ENCODE measurements around the gene ERMAP. TPM values are rescaled to one million over a fixed set of nuclear protein-coding genes. Genes with fewer than 3 reads are reported as not detected.

The ERMAP gene
- total and polyA plus RNA-seq, 9 of the 15 experiments (the other 6 are each of a cell fraction or from before 2014, with no cell fraction given) = 8.0 to 31.4 (median 22.5) TPM

DNA sequence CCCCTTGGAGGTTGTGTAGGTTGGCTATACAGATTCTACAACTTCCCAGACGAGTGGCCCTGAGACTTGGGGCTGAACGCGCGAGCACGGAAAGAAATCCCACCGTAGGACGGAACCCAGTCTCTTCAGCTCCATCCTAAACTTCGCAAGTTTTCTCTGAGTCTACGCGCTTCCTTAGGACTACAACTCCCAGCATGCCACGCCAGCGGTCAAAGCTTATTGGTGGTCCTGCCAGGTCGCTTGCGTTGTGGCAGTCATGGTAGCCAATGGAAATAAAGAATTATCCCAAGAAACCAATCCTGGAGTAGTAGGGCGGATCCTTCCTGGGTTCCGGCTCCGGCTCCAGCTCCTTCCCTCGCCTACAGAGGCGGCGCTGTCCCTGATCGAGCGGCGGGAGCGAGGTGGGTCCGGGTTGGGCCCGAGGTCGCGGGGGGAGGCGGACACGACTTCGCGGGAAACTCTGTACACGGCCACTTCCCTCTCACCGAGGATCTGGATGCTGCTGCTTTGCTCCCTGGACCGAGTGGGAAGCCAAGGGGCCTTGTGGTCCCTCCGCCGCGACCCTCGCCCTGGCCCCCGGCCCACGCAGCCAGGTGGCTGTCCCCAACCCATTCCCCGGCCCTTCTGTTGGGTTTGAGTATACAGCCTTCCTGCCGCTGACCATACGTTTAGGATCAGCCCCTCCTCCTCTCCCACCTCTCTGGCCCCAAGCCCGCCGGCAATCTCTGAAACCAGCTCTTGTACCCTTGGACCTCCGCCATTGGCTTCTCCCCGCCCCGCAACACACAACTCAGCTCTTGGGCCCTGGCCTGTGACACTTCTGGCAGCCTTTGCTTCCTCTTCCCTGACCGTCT lies 29.6 kb downstream of the ERMAP start, which contains the start of gene ZNF691 (continued):
- TF ChIP-seq, protein P1, sequence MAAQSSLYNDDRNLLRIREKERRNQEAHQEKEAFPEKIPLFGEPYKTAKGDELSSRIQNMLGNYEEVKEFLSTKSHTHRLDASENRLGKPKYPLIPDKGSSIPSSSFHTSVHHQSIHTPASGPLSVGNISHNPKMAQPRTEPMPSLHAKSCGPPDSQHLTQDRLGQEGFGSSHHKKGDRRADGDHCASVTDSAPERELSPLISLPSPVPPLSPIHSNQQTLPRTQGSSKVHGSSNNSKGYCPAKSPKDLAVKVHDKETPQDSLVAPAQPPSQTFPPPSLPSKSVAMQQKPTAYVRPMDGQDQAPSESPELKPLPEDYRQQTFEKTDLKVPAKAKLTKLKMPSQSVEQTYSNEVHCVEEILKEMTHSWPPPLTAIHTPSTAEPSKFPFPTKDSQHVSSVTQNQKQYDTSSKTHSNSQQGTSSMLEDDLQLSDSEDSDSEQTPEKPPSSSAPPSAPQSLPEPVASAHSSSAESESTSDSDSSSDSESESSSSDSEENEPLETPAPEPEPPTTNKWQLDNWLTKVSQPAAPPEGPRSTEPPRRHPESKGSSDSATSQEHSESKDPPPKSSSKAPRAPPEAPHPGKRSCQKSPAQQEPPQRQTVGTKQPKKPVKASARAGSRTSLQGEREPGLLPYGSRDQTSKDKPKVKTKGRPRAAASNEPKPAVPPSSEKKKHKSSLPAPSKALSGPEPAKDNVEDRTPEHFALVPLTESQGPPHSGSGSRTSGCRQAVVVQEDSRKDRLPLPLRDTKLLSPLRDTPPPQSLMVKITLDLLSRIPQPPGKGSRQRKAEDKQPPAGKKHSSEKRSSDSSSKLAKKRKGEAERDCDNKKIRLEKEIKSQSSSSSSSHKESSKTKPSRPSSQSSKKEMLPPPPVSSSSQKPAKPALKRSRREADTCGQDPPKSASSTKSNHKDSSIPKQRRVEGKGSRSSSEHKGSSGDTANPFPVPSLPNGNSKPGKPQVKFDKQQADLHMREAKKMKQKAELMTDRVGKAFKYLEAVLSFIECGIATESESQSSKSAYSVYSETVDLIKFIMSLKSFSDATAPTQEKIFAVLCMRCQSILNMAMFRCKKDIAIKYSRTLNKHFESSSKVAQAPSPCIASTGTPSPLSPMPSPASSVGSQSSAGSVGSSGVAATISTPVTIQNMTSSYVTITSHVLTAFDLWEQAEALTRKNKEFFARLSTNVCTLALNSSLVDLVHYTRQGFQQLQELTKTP (IDR thresholded peaks at IDR 0.05; ENCODE audit: low read depth in 1 of 2, partially characterized antibody in 2 of 2) = peak in 1 of 2 experiments; percentile 88

DNA sequence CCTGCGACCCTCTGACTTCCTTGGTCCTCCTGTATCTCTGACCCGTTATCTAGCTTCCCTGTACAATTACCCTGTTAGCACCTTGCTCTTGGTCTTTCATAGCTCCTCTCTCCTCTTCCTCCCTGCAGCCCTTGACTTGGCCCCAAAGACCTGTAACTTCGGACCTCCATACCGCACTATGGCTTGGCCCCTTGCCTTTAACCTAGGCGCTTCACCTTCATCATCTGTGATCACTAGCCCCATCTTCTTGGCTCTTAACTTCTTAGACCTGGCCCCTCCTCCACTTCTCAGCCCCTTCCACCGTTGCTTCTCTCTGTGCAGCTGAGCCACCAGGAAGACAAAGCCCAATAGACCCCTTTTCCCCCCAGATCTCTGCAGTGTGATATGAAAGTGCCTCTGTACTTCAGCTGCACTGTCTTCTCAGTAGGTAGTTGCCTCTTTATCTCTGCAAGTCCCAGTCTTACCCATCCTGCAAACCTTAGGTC lies 30.2 kb downstream of the ERMAP start:
- POLR2A ChIA-PET = interaction anchor here (0.7 to 6.4 kb wide), 16 partner anchors 9 to 1785 kb away, joined by 3 to 94 read pairs (median 4); partner anchors contain the start of genes C1orf50, ERMAP, P3H1 and SVBP
- peak overlapping the region; percentile 88 for H2AFZ ChIP-seq (ENCODE audit: low read depth, low read length)
- H3K27ac ChIP-seq (ENCODE audit: extremely low read depth, low read depth, low read length) = peak overlapping the region; percentile 83
- H3K27me3 ChIP-seq (ENCODE audit: control insufficient read depth in 2 of 2, insufficient read depth in 2 of 2, low read length in 2 of 2) = no peaks in the 10 kb centered on the region
- ATAC-seq (no peak; the same call in 1 of the 3 replicates), FAIRE-seq (peak; percentile 60), DNase-seq (ENCODE audit: extremely low read depth in 1 of 4, low spot score in 3 of 4) (no peak)
- peak overlapping the region; percentile 70 for H3K4me3 ChIP-seq
- 2% methylated on average over 6 of the region's 6 CpGs for WGBS (ENCODE audit: insufficient coverage, low coverage, missing lambda C conversion rate)
- no peaks in the 10 kb centered on the region for H4K20me1 ChIP-seq (replicated peaks; ENCODE audit: control insufficient read depth, insufficient read depth, low read length)
- intact Hi-C loops (cut with micrococcal nuclease) = loop anchor here (2.0 to 5.0 kb wide), 2 partner anchors 22 to 80 kb away; partner anchors contain the start of genes C1orf50 and P3H1
- no peaks in the 10 kb centered on the region for H3K9me3 ChIP-seq (replicated peaks; ENCODE audit: control insufficient read depth, insufficient read depth, low read depth, low read length)
- no peaks in the 10 kb centered on the region for H3K9me1 ChIP-seq (ENCODE audit: control insufficient read depth, insufficient read depth, low read length)
- in situ Hi-C loops (cut with MboI) = no loop called here
- BruUV-seq (replicated peaks) = no TSS peak
- CTCF ChIA-PET (ENCODE audit: low intra/inter-chr PET ratio) = no interaction called here
- H3K4me2 ChIP-seq (ENCODE audit: insufficient read depth, low read length) = peak overlapping the region; percentile 96
- peaks cover 18 to 32% of the 10 kb centered on the region in 2 experiments for H3K4me1 ChIP-seq (replicated peaks in 1 of 2; ENCODE audit: control insufficient read depth in 2 of 2, insufficient read depth in 2 of 2, low read length in 2 of 2)
- peaks cover 55% of the 10 kb centered on the region for H3K36me3 ChIP-seq (ENCODE audit: control insufficient read depth, insufficient read depth, low read length)
- H3K9ac ChIP-seq (ENCODE audit: insufficient read depth in 1 of 2, low read depth in 2 of 2, low read length in 2 of 2) = peak overlapping the region; percentile 86 to 95
- H3K79me2 ChIP-seq (ENCODE audit: control insufficient read depth, insufficient read depth, low read length) = peaks cover 34% of the 10 kb centered on the region
- TF ChIP-seq PCBP1 (IDR thresholded peaks at IDR 0.05; ENCODE audit: low read depth, low read length, poor library complexity, severe bottlenecking) (no peak), ZNF174 (CRISPR knock-in tag; IDR thresholded peaks at IDR 0.05) (no peak), POLR2H (tag; IDR thresholded peaks at IDR 0.05; ENCODE audit: low read depth) (no peak), ZNF140 (CRISPR knock-in tag; IDR thresholded peaks at IDR 0.05) (no peak), ZKSCAN8 (CRISPR knock-in tag; IDR thresholded peaks at IDR 0.05) (no peak), SMARCA5 (IDR thresholded peaks at IDR 0.05) (peak; percentile 73), KLF1 (tag; IDR thresholded peaks at IDR 0.05) (peak; percentile 53; the same call in 1 of the 2 replicates), ZEB2 (IDR thresholded peaks at IDR 0.05) (no peak; the same call in 1 of the 2 replicates), OTX1 (CRISPR knock-in tag; IDR thresholded peaks at IDR 0.05) (no peak), EHMT2 (IDR thresholded peaks at IDR 0.05) (peak; percentile 84), ZNF717 (CRISPR knock-in tag; IDR thresholded peaks at IDR 0.05) (no peak)
- TF ChIP-seq, protein P2, sequence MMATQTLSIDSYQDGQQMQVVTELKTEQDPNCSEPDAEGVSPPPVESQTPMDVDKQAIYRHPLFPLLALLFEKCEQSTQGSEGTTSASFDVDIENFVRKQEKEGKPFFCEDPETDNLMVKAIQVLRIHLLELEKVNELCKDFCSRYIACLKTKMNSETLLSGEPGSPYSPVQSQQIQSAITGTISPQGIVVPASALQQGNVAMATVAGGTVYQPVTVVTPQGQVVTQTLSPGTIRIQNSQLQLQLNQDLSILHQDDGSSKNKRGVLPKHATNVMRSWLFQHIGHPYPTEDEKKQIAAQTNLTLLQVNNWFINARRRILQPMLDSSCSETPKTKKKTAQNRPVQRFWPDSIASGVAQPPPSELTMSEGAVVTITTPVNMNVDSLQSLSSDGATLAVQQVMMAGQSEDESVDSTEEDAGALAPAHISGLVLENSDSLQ (IDR thresholded peaks at IDR 0.05) = no peak
- TF ChIP-seq, protein P3, sequence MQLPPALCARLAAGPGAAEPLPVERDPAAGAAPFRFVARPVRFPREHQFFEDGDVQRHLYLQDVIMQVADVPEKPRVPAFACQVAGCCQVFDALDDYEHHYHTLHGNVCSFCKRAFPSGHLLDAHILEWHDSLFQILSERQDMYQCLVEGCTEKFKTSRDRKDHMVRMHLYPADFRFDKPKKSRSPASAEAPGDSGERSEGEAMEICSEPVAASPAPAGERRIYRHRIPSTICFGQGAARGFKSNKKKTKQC (CRISPR knock-in tag; IDR thresholded peaks at IDR 0.05) = no peak

Measured in K562 (cell line).